Measurements from ENCODE around the gene MYBBP1A.
A peak's percentile ranks its signal among the peaks of the same experiment; 100 is the strongest.

Gene MYBBP1A

GRCh38 chr17:4553669-4554068, 1.5 kb downstream of the MYBBP1A start:
- H3F3A ChIP-seq (ENCODE audit: control insufficient read depth, insufficient read depth): no peaks in the 10 kb centered on the region
- no peaks in the 10 kb centered on the region for H3K9me2 ChIP-seq (replicated peaks; ENCODE audit: control insufficient read depth, low read length)
- peaks cover 59% of the 10 kb centered on the region for H3K79me2 ChIP-seq (ENCODE audit: control insufficient read depth, low read length)
- H3K4me3 ChIP-seq (ENCODE audit: low read length): peak overlapping the region; percentile 94
- no peaks in the 10 kb centered on the region for H3K27me3 ChIP-seq (ENCODE audit: control insufficient read depth, low read length)
- H3K4me1 ChIP-seq (ENCODE audit: control insufficient read depth, low read length): peaks cover 20% of the 10 kb centered on the region
- H3K4me2 ChIP-seq (ENCODE audit: low read length): peak overlapping the region; percentile 79
- no peaks in the 10 kb centered on the region for H4K20me1 ChIP-seq (ENCODE audit: control insufficient read depth, insufficient read depth, low read depth, low read length)
- no peak overlapping the region for H3K27ac ChIP-seq (ENCODE audit: low read depth, low read length)
- TF ChIP-seq EZH2phosphoT487 (IDR thresholded peaks at IDR 0.05; ENCODE audit: borderline replicate concordance, low read length) (no peak), CTCF (IDR thresholded peaks at IDR 0.05; ENCODE audit: low read depth, low read length, poor library complexity, severe bottlenecking) (no peak)
- H3K36me3 ChIP-seq (ENCODE audit: control insufficient read depth, low read length): peaks cover 64% of the 10 kb centered on the region
- no peaks in the 10 kb centered on the region for H3K9me3 ChIP-seq (ENCODE audit: control insufficient read depth, insufficient read depth, low read length)

- peaks cover 20% of the 10 kb centered on the region for H3K4me1 ChIP-seq (ENCODE audit: control insufficient read depth, low read length)
- H3K79me2 ChIP-seq (ENCODE audit: control insufficient read depth, low read length): peaks cover 59% of the 10 kb centered on the region
- no peaks in the 10 kb centered on the region for H3K9me2 ChIP-seq (replicated peaks; ENCODE audit: control insufficient read depth, low read length)
- no peak overlapping the region for H3K4me2 ChIP-seq (ENCODE audit: low read length)
- H3K27me3 ChIP-seq (ENCODE audit: control insufficient read depth, low read length): no peaks in the 10 kb centered on the region
- H4K20me1 ChIP-seq (ENCODE audit: control insufficient read depth, insufficient read depth, low read depth, low read length): no peaks in the 10 kb centered on the region
- peaks cover 81% of the 10 kb centered on the region for H3K36me3 ChIP-seq (ENCODE audit: control insufficient read depth, low read length)
- no peak overlapping the region for H3K27ac ChIP-seq (ENCODE audit: low read depth, low read length)
- no peaks in the 10 kb centered on the region for H3K9me3 ChIP-seq (ENCODE audit: control insufficient read depth, insufficient read depth, low read length)
- H3K4me3 ChIP-seq (ENCODE audit: low read length): no peak overlapping the region
- TF ChIP-seq CTCF (IDR thresholded peaks at IDR 0.05; ENCODE audit: low read depth, low read length, poor library complexity, severe bottlenecking) (no peak), EZH2phosphoT487 (IDR thresholded peaks at IDR 0.05; ENCODE audit: borderline replicate concordance, low read length) (no peak)
- H3F3A ChIP-seq (ENCODE audit: control insufficient read depth, insufficient read depth): no peaks in the 10 kb centered on the region
These were observed 3.2 kb downstream of the MYBBP1A start for GRCh38 chr17:4551796-4552525.

GRCh38 chr17:4551141-4551540, 4.0 kb downstream of the MYBBP1A start:
- Histone ChIP-seq H3K9me2 (replicated peaks; ENCODE audit: control insufficient read depth, low read length) (no peaks in the 10 kb centered on the region), H3K36me3 (ENCODE audit: control insufficient read depth, low read length) (peaks cover 90% of the 10 kb centered on the region), H3K4me3 (ENCODE audit: low read length) (no peak overlapping the region), H3K27ac (ENCODE audit: low read depth, low read length) (no peak overlapping the region), H3K4me2 (ENCODE audit: low read length) (no peak overlapping the region), H3K27me3 (ENCODE audit: control insufficient read depth, low read length) (no peaks in the 10 kb centered on the region), H4K20me1 (ENCODE audit: control insufficient read depth, insufficient read depth, low read depth, low read length) (no peaks in the 10 kb centered on the region), H3F3A (ENCODE audit: control insufficient read depth, insufficient read depth) (no peaks in the 10 kb centered on the region), H3K4me1 (ENCODE audit: control insufficient read depth, low read length) (peaks cover 17% of the 10 kb centered on the region), H3K79me2 (ENCODE audit: control insufficient read depth, low read length) (peaks cover 59% of the 10 kb centered on the region), H3K9me3 (ENCODE audit: control insufficient read depth, insufficient read depth, low read length) (no peaks in the 10 kb centered on the region)
- TF ChIP-seq CTCF (IDR thresholded peaks at IDR 0.05; ENCODE audit: low read depth, low read length, poor library complexity, severe bottlenecking) (peak; percentile 40), EZH2phosphoT487 (IDR thresholded peaks at IDR 0.05; ENCODE audit: borderline replicate concordance, low read length) (no peak)

Measured in DOHH2 (cell line).